Upper lobe of right lung (tissue), 1 donor: Measurements from ENCODE around the gene ZNF783. TPM values are rescaled to one million over a fixed set of nuclear protein-coding genes. Genes with fewer than 3 reads are reported as not detected.
"Not testable (repeated sequence)": the region's sequence is repeated elsewhere in the genome, so short reads cannot be mapped to it uniquely, and the experiment has no call there.

ENCODE experiments used
- ATAC-seq: fragments of 200-7000 bp; cut with Tn5 transposase; one replicate; pipeline ENCODE4 v1.9.1; 2020; ENCODE audit warnings: mild to moderate bottlenecking, moderate library complexity
- DNase-seq: peaks from one replicate; pipeline ENCODE4 v3.0.0-alpha.2; 2020
- H3K27ac ChIP-seq: fragments of 200-600 bp; one replicate; pipeline ENCODE4 v1.8.0; 2022
- H3K27me3 ChIP-seq: fragments of 200-600 bp; one replicate; pipeline ENCODE4 v1.8.0; 2022; ENCODE audit warnings: mild to moderate bottlenecking
- H3K36me3 ChIP-seq: fragments of 200-600 bp; one replicate; pipeline ENCODE4 v1.8.0; 2022
- H3K4me1 ChIP-seq: fragments of 200-600 bp; one replicate; pipeline ENCODE4 v1.8.0; 2022
- H3K4me3 ChIP-seq: fragments of 200-600 bp; one replicate; pipeline ENCODE4 v1.8.0; 2022; ENCODE audit warnings: mild to moderate bottlenecking
- H3K9me3 ChIP-seq: fragments of 200-600 bp; one replicate; pipeline ENCODE4 v1.8.0; 2022
- intact Hi-C: fragments of 100-400 bp; cut with DNase I; formaldehyde crosslinking; loops from one replicate; pipeline ENCODE4 v1.11.0; 2022
- total RNA-seq: library from RNA; stranded (reverse); fragmentation: NEBNext Ultra II Directional; extraction: Animal tissue kit (Norgen Biotek cat#: 25700); gene quantifications from one replicate; pipeline ENCODE4 v1.2.1, GENCODE V29; 2021
- TF ChIP-seq, protein P1 (sequence below): fragments of 200-600 bp; IDR thresholded peaks from one replicate; pipeline ENCODE4 v1.8.0; 2022; ENCODE audit warnings: antibody characterized with exemption
- donor health status: DM: no; HTN: yes; CAD: no; lungs with severe emphysema.

ZNF783 gene
- total RNA-seq, 1 donor from 2014 or later: 18.8 TPM

DNA sequence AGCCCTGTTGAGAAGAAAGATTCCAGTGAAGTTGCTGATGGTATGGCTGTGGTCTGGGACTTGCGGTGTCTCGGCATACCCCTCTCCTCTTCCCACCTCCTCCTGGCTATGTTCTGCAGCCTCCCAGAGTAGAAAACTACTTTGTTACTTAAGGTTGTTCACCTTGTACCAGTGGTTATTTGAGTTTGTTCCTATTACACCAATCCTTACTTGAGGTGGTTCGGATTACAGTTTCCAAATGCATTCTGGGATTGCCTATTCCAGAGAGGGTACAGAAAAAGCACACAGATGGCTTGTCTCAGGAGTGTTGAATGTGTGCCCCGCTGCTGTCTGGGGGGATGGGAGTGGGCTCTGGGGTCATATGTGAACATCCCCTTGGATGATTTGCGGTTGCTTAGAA is 6.8 kb upstream of the ZNF783 start:
- intact Hi-C loops: no loop called here
- Histone ChIP-seq H3K4me3 (no peak overlapping the region), H3K9me3 (no peaks in the 10 kb centered on the region), H3K36me3 (peaks cover 59% of the 10 kb centered on the region), H3K27me3 (no peaks in the 10 kb centered on the region), H3K27ac (no peak overlapping the region), H3K4me1 (no peaks in the 10 kb centered on the region)
- ATAC-seq (no peak), DNase-seq (no peak)
- TF ChIP-seq, protein P1, sequence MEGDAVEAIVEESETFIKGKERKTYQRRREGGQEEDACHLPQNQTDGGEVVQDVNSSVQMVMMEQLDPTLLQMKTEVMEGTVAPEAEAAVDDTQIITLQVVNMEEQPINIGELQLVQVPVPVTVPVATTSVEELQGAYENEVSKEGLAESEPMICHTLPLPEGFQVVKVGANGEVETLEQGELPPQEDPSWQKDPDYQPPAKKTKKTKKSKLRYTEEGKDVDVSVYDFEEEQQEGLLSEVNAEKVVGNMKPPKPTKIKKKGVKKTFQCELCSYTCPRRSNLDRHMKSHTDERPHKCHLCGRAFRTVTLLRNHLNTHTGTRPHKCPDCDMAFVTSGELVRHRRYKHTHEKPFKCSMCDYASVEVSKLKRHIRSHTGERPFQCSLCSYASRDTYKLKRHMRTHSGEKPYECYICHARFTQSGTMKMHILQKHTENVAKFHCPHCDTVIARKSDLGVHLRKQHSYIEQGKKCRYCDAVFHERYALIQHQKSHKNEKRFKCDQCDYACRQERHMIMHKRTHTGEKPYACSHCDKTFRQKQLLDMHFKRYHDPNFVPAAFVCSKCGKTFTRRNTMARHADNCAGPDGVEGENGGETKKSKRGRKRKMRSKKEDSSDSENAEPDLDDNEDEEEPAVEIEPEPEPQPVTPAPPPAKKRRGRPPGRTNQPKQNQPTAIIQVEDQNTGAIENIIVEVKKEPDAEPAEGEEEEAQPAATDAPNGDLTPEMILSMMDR: no peak

DNA sequence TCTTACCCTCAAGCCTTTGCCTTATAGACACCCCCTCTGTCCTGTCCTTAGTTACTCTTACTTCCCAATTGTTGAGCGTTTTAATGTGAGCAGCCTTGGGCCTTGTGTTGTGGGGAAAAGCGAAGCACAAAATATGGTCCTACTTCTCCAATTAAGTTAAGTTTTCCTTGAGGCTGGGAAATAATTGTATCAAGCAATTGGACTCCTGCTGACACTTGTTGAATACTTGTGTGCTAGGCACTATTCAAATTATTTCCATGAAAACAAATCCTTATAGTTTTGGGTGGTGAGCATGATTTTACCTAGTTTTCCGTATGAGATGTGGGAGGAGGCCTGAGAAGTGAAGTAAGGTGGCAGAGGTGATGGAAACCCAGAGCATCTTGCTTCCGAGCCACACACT is 5.4 kb upstream of the ZNF783 start:
- H3K36me3 ChIP-seq: peaks cover 45% of the 10 kb centered on the region
- DNase-seq (no peak), ATAC-seq (no peak)
- H3K9me3 ChIP-seq: no peaks in the 10 kb centered on the region
- no peaks in the 10 kb centered on the region for H3K27me3 ChIP-seq
- H3K4me3 ChIP-seq: no peak overlapping the region
- TF ChIP-seq, protein P1: no peak
- intact Hi-C loops: no loop called here
- no peaks in the 10 kb centered on the region for H3K4me1 ChIP-seq
- no peak overlapping the region for H3K27ac ChIP-seq

DNA sequence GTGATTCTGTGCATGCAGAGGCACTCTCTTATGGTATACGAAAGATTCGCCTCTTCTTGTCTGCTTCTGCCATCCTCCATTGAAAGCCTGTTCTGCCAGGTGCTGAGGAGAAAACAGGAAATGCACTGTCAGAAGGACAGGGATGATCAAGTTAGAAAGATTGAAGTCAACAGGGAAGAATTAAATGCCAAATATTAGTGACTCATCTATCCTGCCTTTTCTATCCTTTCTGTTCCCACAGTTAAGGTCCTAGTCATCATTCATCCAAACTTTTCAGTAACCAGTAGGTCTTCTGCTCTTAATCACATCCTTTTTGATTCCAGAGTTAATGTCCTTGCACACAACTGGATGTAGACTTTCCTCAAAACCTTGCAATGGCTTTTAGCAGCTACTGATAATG is 4.8 kb upstream of the ZNF783 start:
- intact Hi-C loops: no loop called here
- no peaks in the 10 kb centered on the region for H3K4me1 ChIP-seq
- ATAC-seq (no peak), DNase-seq (no peak)
- TF ChIP-seq, protein P1: no peak
- H3K27me3 ChIP-seq: no peaks in the 10 kb centered on the region
- peaks cover 40% of the 10 kb centered on the region for H3K36me3 ChIP-seq
- H3K9me3 ChIP-seq: no peaks in the 10 kb centered on the region
- no peak overlapping the region for H3K27ac ChIP-seq
- no peak overlapping the region for H3K4me3 ChIP-seq

DNA sequence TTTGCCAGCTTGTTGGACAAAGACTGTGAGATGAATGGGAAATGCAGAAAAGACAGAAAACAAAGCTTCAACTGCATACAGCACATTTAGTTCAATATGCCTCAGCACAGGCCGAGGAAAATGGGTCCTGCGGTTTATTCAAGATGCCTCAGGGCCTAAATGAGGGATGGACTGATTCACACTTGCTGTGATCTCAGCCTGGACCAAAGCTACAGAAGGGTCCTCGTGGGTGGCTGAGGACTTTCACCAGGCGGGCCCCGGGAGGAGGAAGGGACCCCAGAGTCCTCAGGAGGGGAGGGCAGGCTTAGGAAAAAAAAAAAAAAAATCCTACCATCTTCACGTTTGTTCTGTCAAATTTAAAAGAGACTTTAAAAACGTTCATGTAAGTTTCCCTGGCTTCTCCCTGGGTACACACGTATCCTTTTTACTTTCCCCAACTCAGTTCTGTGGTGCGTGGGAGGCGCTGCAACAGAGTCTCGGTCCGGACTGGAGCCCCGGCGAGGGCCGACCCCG is 624 bp upstream of the ZNF783 start:
- ATAC-seq: no peak
- no peak for DNase-seq
- intact Hi-C loops: no loop called here

DNA sequence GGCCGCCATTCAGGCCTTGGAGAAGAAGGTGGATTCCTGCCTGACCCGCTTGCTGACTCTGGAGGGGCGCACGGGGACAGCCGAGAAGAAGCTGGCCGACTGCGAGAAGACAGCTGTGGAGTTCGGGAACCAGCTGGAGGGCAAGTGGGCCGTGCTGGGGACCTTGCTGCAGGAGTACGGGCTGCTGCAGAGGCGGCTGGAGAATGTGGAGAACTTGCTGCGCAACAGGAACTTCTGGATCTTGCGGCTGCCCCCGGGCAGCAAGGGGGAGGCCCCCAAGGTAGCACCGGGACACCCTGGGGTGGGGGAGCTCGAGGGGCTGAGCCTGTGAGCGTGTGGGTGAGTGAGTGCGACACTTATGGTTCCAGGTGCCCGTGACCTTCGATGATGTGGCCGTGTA is 4.5 kb downstream of the ZNF783 start:
- H3K36me3 ChIP-seq: peaks cover 44% of the 10 kb centered on the region
- H3K4me1 ChIP-seq: peaks cover 8% of the 10 kb centered on the region
- H3K27me3 ChIP-seq: no peaks in the 10 kb centered on the region
- no peak overlapping the region for H3K27ac ChIP-seq
- no peak for DNase-seq
- intact Hi-C loops: no loop called here
- no peak for ATAC-seq
- H3K4me3 ChIP-seq: no peak overlapping the region
- no peaks in the 10 kb centered on the region for H3K9me3 ChIP-seq
- TF ChIP-seq, protein P1: no peak

More for the DNA sequence above, 624 bp upstream of the ZNF783 start:
- no peaks in the 10 kb centered on the region for H3K9me3 ChIP-seq
- peaks cover 8% of the 10 kb centered on the region for H3K4me1 ChIP-seq
- H3K4me3 ChIP-seq: peak overlapping the region; percentile 69
- H3K36me3 ChIP-seq: peaks cover 2% of the 10 kb centered on the region
- H3K27me3 ChIP-seq: no peaks in the 10 kb centered on the region
- H3K27ac ChIP-seq: peak overlapping the region; percentile 90
- TF ChIP-seq, protein P1: no peak

DNA sequence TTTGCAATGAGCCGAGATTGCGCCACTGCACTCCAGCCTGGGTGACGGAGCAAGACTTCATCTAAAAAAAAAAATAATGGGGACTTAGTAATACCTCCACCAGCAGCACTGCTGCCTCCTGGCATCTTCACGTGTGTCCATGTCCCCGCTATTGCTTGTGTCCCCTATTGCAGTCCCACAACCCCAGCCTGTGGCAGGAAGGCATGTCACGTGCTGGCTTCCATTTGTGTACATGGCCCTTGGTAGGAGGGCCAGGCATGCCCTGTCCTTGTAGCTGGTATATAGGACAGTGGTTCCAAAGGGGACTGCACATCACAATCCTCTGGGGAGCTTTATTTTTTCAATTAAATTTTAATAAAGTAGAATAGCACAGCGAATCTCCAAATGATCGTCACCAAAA is 5.7 kb downstream of the ZNF783 start:
- ATAC-seq: no peak
- Histone ChIP-seq H3K36me3 (peaks cover 57% of the 10 kb centered on the region), H3K27ac (no peak overlapping the region), H3K4me1 (peaks cover 8% of the 10 kb centered on the region), H3K4me3 (no peak overlapping the region), H3K27me3 (no peaks in the 10 kb centered on the region), H3K9me3 (no peaks in the 10 kb centered on the region)
- TF ChIP-seq, protein P1: no peak
- no peak for DNase-seq
- intact Hi-C loops: no loop called here

DNA sequence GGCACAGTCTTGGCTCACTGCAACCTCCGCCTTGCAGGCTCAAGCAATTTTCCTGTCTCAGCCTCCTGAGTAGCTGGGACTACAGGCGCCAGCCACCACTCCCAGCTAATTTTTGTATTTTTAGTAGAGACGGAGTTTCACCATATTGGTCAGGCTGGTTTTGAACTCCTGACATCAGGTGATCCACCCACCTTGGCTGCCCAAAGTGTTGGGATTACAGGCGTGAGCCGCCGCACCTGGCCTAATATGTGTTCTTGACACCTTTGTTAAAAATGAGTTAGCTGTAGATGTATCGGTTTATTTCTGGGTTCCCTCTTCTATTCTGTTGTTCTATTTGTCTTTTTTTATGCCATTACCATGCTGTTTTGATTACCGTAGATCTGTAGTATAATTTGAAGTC is 12.4 kb downstream of the ZNF783 start:
- H3K4me3 ChIP-seq, intact Hi-C loops, H3K27ac ChIP-seq, DNase-seq, H3K27me3 ChIP-seq, H3K9me3 ChIP-seq, ATAC-seq, H3K4me1 ChIP-seq: not testable (repeated sequence)
- peaks cover 77% of the 10 kb centered on the region for H3K36me3 ChIP-seq
